ELF-1 (cell line): ENCODE measurements around the gene POU2F2.

ENCODE experiments used
- DNase-seq: peaks from one replicate; pipeline ENCODE4 v3.0.0-alpha.2; 2016; ENCODE audit warnings: low read depth, low spot score

POU2F2 gene

DNA sequence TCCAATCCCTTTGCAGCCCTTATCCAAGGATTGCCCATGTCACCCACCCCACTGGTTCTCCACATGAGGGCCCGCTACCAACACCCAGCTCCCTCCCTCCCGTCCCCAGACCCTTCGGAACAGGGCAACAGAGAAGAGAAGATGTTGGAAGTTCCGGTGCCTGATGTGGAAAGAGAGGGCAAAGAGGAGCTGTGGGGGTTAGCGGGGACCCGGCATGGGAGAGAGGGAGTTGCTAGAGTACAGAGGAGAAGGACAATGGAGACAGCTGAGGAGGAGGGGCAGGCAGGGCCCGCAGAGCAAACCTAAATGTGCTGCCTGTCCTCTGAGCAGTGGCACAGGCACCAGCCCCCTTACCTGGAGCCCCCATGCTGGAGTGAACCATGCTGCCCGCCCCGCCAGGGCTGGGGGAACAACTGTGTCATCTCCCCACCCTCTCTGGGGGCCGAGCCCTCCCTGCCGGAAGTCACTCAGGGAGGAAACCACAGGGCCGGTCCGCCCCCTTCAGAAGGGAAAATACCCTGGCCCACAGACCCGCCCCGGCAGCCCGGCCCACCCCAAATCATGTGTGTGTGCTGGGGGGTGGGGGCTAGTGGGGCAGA is at the start of gene POU2F2:
Gene POU2F2, minus strand, starts transcription at position 417 of the 599 bp plus-strand sequence. Its CDS starts 35 bp downstream, at position 382.
- no peak for DNase-seq

DNA sequence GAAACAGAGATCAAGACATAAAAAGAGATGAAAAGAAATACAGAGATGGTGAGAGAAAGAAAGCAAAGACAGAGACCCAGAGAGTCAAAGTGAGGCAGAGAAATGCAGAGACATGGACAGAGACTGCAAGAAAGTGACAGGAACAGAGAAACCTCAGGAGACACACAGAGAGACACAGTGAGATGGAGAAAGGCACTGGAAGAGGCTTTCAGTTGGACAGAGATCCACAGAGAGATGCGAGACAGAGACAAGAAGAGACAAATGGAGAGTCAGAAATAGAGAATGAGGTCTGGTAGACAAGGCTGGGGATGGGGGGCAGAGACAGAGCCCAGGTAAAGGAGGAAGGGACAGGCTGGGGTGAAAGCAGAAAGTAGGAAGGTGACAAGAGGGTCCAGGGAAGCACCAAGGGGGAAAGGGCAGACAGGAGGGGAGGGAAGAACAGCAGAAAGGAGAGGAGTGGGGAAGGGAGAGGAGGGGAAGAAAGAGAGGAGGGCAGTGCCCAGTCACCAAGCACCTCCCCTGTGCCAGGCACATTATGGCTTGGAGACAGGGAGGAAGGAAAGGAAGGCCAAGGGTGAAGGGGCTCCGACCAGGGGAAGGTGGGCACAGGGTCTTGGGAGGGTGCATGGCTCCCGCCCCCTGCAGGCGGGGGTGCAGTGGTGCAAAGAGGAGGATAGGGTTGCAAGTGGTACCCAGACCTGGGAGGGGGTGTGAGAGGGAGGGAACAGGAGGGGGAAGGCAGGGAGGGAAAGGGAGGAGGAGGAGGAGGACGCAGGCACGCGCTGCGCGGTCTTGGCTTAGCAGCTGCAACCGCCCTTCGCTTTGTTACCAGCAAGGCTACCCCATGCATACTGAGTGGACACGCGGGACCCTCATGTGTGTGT is 46.8 kb upstream of the POU2F2 start:
- peak; percentile 65 for DNase-seq

DNA sequence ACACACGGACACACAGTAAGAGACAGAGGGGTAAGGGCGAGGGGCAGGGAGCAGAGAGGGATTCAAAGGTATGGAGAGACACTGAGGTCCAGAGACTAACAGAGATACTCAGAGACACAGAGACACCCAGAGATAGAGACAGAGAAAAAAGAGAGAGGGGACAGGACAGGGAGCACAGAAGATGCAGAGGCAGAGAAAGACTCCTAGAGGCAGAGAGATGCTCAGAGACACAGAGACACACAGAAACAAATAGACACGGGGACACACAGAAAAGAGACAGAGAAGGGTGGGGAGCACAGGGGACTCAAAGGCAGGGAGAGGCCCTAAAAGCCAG is 45.4 kb upstream of the POU2F2 start:
- DNase-seq, result no peak

DNA sequence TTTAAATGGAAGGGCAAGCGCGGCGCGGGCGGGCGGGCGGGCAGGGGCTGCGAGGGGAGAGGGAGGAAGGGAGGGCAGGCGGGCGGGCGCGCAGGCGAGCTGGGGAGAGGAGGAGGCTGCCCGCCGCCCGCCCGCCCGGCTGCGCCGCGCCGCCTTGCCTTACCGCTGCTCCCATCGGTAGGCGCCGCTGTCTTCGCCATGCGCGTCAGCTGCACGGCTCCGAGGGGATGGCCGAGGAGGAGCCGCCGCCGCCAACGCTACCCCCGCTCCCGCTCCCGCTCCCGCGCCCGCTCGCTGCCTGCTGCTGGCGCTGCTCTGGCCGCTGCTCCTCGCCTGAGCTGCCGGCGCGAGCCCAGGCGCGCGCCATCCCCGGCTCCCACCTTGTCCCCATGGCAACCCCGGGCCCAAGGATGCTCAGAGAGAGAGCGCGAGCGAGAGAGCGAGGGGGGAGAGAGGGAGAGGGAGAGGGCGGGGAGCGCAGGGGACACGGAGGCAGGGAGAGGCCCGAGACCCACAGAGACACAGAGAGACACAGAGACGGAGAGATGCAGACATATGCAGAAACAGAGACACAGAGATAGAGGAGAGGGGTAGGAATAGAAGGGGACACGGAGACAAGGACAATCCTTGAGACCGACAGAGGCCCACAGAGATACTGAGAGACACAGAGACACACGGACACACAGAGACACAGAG is 44.9 kb upstream of the POU2F2 start:
- DNase-seq, result peak; percentile 87

DNA sequence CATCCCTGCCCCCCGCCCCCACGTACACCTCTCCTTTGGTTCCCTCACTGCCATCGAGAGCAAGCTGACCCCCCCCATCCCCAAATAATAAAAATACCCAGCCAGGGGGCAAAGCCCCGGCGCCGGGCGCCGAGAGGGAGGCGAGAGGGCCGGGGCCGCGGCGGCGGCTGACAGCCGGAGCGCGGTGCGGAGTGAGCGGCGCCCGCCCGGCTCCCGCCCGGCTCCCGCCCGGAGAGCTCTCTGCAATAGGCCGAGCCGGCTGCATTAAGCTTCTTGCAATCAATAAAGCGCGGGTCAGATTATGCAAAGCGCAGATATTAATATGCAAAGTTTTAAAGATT is 44.4 kb upstream of the POU2F2 start:
- DNase-seq, result no peak

DNA sequence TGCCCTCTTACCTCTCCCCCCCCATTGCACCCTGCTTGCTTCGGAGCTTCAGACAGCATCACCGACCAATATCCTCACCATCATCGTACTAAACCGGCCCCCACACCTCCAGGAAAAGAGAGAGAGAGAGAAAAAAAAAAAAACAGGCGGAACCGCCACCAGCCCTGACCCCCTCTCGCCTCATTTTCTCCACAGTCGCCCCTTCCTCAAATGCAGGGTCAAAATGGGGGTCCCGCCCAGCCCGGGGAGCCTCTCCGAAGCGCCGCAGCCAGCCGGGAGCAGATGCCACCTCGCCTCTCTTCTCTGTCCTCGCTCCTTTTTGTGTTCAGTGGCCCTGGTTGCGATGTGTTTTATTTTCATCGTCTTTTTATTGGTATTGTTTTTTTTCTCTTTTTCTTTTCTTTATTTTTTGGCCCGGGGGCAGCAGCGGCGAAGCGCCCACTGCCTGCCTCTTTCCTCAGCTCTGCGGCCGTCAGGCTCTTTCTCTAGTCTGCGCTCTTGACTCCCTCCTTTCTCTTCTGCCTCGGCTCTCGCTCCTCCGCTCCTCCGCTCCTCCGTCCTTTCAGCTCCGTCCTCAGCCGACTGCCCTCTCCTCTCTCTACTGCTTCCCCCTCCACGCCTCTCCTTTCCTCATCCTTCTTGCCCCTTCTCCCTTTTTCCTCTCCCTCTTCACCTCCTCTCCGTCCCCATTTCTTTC is 43.9 kb upstream of the POU2F2 start:
- peak; percentile 46 for DNase-seq

DNA sequence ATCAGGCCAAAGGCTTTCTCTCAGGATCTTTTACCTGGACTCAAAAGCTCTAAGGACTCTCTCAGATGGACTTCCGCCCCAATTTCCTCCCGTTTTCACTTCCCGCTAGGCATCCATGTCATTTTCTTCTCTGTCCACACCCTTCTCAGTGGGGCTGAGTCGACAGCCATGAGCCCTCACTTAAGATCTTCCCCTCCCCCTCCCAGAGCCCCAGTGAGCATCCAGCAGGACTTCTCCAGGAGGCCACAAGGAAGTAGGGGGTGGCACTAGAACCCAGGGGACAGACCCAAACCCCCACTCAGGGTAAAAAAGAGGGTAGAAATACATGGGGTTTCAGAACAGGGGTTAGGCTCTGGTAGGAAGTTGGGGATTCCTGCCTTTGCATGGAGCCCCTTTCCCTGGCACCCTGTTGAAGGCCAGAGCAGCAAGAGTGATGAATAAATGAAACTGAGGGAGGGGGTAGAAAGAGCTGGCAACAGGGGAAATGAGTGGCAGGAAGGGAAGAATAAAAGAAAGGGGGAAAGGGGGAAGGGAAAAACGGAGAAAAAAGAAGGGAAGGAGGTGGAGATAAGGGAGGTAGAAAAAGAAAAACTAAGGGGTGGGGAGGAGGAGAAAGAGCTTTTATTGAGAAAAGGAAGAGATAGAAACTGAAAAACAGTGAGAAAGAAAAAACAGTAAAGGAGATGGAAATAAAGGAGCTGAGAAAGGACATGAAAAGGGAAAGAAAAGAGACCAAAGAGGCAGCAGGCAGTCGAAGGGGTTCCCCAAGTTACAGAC is 42.9 kb upstream of the POU2F2 start:
- DNase-seq, result no peak

DNA sequence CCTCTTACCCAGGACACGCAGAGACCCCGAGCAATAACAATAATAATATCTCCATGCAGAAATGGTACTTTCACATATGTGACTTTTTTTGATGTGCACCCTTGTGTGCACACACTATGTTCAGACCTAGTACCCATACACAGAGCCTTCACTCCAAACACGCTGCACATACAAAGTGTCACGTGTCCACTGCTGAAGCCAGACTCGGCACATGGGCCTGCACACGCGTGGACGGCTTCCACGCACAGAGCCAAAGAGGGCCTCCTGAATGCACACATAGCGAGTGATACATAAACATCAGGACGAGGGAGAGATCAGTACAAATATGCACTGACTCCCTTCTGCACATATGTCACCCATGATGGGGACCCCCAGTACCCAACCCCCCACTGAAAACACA is 41.9 kb upstream of the POU2F2 start:
- DNase-seq, result no peak

DNA sequence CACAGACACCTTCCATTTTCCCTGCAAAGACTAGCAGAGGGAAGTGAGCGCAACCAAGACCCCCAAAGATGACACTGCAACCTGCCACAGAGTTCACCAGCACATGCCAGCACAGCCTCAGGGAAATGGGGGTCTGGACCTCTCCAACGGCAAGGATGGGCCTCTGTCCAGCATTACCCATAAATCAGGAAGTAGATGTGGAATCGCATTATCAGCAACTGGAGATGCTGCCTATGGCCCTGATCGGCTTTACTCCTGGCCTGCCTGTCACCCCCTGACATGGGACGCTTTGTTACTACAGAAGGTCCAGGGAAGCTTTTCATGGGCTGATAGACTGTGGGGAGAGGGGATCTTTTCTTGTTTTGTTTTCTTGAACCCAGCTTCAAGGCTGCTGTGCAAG is 41.4 kb upstream of the POU2F2 start:
- no peak for DNase-seq

DNA sequence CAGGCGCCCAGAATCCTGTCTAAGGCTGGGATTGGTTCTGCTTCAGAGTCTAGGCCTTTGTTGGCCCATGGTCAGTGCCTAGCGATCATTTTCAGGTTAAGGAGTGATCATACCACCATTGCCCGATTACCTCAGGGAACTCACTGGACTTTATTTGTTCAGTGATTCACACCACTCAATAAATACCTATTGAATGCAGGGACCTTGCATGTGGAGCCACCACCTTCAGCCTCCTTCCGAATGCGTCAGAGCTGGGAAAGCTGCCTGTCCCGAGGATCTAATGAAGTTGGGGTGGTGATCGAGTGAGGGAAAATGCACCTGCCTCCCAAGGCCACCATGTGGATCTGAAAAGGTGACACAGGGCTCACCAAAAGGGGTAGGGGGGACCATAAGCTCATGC is 40.0 kb upstream of the POU2F2 start:
- DNase-seq, result no peak

DNA sequence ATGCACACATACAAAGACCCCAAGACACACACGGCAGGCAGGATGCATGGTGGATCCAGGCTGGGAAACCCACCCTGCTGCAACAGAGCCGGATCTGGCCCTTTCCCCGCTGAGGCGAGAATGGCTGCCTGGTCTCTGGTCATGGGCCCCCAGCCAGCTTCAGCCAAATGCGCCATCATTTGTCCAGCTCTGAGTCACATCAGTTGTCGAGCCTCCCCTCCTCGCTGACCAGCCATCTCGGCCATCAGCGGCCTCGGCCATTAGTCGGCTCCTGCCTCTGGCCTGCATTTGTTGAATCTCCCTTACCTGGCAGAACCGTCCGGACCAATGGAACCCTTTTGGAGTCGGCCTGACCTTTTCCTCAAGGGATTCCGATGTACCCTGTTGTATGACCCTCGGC is 38.5 kb upstream of the POU2F2 start:
- no peak for DNase-seq

DNA sequence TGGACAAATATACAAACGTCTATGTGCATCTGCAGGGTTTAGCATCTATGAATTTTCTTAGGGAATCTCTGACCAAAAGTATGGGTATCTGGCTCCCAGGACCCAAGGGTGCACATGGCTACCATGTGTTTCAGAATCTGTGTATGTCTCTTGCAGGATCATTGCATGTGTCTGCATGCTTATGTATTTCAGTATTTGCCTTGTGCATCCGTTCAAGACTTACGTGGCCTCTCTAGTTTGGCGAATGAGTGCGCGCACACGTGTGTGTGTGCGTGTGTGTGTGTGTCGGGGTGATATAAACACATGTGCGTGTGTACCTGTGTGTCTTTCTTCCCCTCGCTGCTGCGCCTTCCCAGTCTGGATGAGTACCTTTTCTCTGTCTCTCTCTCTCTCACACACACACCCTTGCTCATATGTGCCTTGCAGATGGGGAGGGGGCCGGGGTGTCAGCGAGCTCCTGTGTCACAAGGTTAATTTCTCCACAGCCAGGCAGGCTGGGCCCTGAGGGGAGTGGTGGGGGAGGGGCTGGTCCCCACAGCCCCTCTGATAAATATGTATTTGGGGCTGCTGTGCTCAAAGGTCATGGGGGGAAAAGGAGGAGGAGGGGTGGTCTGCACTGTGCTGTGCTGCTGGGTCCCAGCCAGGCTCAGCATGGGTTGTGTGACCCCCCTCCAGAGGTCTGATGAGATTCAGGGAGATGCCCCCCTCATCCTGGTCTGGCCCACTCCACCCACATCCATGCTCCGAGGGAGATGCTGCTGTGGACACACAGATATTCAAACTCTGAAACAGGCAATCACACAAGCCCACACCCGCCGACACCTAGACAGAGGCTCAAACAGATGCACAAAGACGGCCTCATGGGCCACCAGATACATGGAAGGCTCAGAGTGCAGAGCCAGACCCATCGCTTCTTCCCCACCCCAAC is 37.5 kb upstream of the POU2F2 start:
- DNase-seq, result no peak

DNA sequence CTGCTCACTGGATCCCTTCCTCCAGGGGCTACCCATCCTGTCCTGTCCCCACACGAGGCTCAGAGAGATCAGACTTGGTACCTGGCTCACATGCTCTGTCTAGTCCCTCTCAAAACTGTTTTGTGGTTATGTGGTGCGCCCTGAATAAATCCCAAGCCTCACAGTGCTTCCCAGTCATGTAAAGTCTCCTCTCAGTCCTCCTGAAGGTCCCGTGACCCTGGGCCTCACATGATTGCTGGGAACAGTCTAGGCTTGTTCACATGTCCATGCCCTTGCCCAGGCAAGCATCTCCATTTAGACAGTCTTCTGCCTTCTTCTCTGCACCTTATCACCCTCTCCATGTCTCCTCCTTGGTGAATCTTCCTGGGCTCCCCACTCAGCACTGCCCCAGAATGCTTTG is 36.0 kb upstream of the POU2F2 start:
- no peak for DNase-seq

DNA sequence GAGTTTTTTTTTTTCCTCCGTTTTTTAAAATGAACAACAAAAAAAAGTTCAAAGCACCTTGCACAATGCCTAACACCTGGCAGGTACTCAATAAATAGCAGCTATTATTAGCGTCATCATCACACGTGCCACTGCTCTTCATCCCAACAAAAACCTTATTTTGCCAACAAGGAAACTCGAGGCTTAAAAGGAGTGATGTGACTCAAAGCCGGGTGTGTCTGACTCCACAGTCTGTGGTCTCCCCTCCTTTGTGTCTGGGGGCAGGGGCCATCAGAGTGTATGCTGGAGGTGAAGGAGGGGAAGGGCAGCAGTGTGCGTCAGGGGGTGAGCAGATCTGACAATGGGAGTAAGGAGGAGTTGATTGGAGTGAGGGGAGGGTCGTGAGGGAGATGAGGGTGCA is 34.1 kb upstream of the POU2F2 start:
- DNase-seq, result no peak

DNA sequence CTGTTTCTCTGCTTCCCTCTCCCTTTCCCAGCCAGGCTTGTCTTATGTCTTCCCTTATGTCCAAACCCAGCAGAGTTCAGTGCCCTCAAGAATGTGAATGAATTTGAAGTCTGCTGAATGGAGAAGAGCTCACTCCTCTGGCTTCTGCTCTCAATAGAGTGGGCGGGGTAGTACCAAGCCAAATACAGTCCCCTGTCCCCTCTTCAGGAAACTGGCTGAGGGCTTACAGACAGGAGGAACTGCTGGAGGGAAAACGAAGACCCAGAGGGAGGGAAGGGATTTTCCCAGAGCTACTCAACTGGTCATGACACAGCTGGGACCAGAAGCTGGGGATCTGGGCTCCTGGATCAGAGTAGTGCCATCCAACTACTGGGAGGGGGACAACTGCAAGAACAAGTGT is 32.9 kb upstream of the POU2F2 start:
- no peak for DNase-seq

DNA sequence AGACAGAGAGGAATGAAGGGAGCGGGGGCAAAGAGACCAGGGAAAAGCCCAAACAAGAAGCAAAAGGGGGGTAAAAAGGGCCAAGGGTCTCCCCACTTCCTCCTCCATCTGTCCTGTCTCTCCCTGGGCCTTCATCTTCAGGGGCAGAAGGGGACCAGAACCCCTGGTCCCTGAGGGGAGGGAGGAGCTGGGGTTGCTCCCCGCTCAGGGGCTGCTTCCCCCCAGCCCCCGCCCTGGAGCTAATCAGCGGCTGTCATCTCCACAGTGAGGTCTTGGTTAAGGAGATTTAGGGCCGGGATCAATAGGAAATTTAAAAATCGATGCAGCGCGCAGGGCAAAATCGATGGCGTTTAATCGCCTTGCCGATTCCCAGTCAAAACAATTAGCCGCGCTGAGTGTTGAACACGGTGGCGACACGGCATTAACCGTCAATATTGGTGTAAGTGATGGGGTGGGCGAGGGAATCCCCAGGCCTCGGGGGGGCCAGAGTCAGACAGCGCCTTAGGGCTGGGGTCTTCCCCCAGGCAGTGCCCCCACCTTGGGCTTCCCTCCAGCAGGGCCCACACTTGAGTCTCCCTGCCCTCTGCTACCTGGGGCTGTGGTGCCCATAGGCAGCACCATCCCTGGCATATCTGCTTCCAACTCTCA is 29.5 kb upstream of the POU2F2 start:
- DNase-seq, result no peak

DNA sequence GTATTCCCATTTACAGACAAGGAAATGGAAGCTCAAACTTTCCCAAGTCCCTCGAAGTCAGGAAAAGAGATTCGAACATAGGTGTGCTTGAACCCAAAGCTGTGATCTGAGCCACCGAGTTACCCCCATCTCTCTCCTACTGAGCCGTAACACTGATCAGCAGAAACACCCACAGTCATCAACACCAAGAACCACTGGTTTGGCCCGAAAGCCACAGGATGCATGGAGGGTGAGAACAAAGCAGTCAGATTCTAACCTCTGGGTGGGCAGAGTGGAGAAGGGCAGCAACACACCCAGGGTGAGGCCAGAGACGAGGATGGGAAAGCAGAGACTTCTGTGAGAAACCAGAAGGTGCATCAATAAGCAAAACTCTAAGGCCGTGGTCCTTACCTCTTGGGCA is 27.7 kb upstream of the POU2F2 start:
- no peak for DNase-seq

DNA sequence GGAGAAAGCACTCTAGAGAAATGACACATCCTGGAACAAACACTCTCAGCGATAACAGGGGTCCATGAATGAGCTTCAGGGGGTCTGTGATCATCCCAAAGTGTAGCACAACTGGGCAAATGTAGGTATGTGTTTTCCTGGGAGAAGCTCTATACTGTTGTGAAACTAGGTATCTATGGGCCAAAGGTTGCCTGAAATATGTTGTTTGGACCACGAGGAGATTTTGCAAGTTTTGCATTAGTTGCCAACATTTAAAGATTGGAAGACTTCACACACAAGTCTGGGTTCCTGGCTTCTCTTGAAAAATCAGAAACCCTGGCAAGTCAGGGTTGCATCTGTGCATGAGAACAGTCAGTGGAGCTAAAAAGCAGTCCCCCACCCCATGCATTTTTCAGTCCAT is 26.7 kb upstream of the POU2F2 start:
- no peak for DNase-seq

DNA sequence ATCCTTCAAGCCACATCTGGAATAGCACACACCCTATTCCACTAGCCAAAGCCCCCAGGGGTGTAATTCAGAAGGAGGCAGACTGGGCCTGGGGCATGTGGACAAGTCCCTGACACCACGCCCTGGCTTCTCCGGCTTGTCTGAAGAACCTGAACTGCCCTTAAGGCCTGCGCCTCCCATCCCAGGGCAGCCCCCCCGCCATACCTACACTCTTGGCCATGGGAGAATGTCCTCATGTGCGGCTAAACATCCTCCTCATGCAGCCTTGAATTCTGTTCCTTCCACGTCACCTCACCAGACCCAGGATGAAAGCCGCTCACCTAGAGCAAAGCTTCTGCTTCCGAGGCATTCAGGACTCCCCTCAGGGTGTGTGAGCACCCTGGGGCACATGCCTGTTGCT is 24.3 kb upstream of the POU2F2 start:
- DNase-seq, result no peak

DNA sequence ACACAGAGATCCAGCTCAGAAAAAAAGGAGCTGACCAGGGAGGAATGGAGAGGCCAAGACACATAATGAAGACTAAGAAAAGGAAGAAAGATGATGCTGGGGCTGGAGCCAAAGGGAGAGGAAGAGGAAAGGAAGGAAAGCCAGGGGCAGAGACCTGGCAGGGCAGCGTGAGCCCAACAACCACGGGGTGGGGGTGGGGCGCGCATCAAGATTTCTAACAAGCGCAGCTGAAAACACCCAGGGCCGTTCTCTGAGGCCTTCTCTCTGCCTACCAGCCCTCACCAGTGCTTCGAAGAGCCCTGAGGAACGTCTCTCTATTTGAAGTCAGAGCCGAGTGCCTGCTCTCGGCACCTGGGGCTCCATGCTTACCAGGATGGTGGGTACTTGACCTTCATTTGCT is 23.6 kb upstream of the POU2F2 start:
- DNase-seq, result peak; percentile 24
